SK-N-SH (cell line): ENCODE data around the gene IZUMO4. TPM values are rescaled to one million over a fixed set of nuclear protein-coding genes. Genes with fewer than 3 reads are reported as not detected.

Source experiments
- CTCF ChIA-PET: fragments of 300-600, 350-600 bp; formaldehyde crosslinking; extraction: SDS; loops from one replicate; lab custom pipeline; 2021; lab: Yijun Ruan, JAX
- POLR2A ChIA-PET: fragments of 350-600 bp; sonication (Branson Sonifier 250); formaldehyde crosslinking; extraction: SDS; loops from one replicate; lab custom pipeline; 2020; ENCODE audit warnings: antibody characterized with exemption, inconsistent platforms; lab: Yijun Ruan, JAX
- DNase-seq: peaks from one replicate; pipeline ENCODE4 v3.0.0; 2012
- H2AFZ ChIP-seq: fragments of 200-600 bp; sonication (generic); 2 replicates; pipeline ENCODE4 v1.8.1; 2016; ENCODE audit warnings: antibody characterized with exemption, mild to moderate bottlenecking, low read depth
- H3F3A ChIP-seq: fragments of 200-600 bp; sonication (generic); replicated peaks from 2 replicates; pipeline ENCODE3; 2016; ENCODE audit warnings: antibody characterized with exemption, mild to moderate bottlenecking; ENCODE audit not compliant: insufficient read depth
- H3K27ac ChIP-seq, 2 experiments: fragments of 200-500 bp in 1 of 2; fragments of 200-600 bp in 1 of 2; sonication (Bioruptor generic) in 1 of 2; sonication (generic), shearing (Covaris generic) in 1 of 2; 2 replicates each; pipeline versions ENCODE4 v1.5.1 to v1.6.1; 2014 to 2016; ENCODE audit warnings: low read depth in 2 of 2, inconsistent platforms in 1 of 2, low read length in 1 of 2, mild to moderate bottlenecking in 1 of 2, mixed read lengths in 1 of 2
- H3K27me3 ChIP-seq: fragments of 200-600 bp; sonication (generic), shearing (Covaris generic); 2 replicates; pipeline ENCODE4 v1.6.1; 2016; ENCODE audit warnings: mixed run types; ENCODE audit not compliant: insufficient read depth
- H3K36me3 ChIP-seq, 2 experiments: fragments of 200-500 bp in 1 of 2; fragments of 200-600 bp in 1 of 2; sonication (Bioruptor generic) in 1 of 2; sonication (generic) in 1 of 2; replicated peaks in 1 of 2; 2 replicates each; pipeline versions ENCODE3 to v1.5.1; 2014 to 2016; ENCODE audit warnings: low read length in 1 of 2, mild to moderate bottlenecking in 1 of 2; ENCODE audit not compliant: insufficient read depth in 2 of 2, control insufficient read depth in 1 of 2
- H3K4me1 ChIP-seq, 2 experiments: fragments of 200-500 bp in 1 of 2; fragments of 200-600 bp in 1 of 2; sonication (Bioruptor generic) in 1 of 2; sonication (generic), shearing (Covaris generic) in 1 of 2; 2 replicates each; pipeline versions ENCODE4 v1.5.1 to v1.6.1; 2014 to 2016; ENCODE audit warnings: low read depth in 1 of 2, low read length in 1 of 2, mixed run types in 1 of 2; ENCODE audit not compliant: insufficient read depth in 2 of 2, control insufficient read depth in 1 of 2
- H3K4me2 ChIP-seq: fragments of 200-600 bp; sonication (generic), shearing (Covaris generic); 2 replicates; pipeline ENCODE4 v1.6.1; 2017; ENCODE audit warnings: mixed run types
- H3K4me3 ChIP-seq, 2 experiments: fragments of 200-500 bp in 1 of 2; fragments of 200-600 bp in 1 of 2; sonication (Bioruptor generic) in 1 of 2; sonication (generic), shearing (Covaris generic) in 1 of 2; 2 replicates each; pipeline versions ENCODE4 v1.5.1 to v1.8.1; 2014 to 2016; ENCODE audit warnings: low read depth in 2 of 2, inconsistent platforms in 1 of 2, low read length in 1 of 2, mild to moderate bottlenecking in 1 of 2, mixed read lengths in 1 of 2, moderate library complexity in 1 of 2
- H3K79me2 ChIP-seq: fragments of 200-600 bp; sonication (generic); 2 replicates; pipeline ENCODE4 v1.8.1; 2017; ENCODE audit warnings: mild to moderate bottlenecking; ENCODE audit not compliant: insufficient read depth
- H3K9ac ChIP-seq: fragments of 200-600 bp; sonication (generic); 2 replicates; pipeline ENCODE4 v1.6.1; 2017; ENCODE audit warnings: mixed run types
- H3K9me2 ChIP-seq: fragments of 200-600 bp; sonication (generic); 2 replicates; pipeline ENCODE4 v1.6.1; 2017; ENCODE audit warnings: mixed run types
- H3K9me3 ChIP-seq: fragments of 200-600 bp; sonication (generic); 2 replicates; pipeline ENCODE4 v1.6.1; 2017; ENCODE audit warnings: mixed run types, mild to moderate bottlenecking, moderate library complexity
- H4K20me1 ChIP-seq: fragments of 200-600 bp; sonication (generic); 2 replicates; pipeline ENCODE4 v1.6.1; 2017; ENCODE audit warnings: mild to moderate bottlenecking, mixed run types; ENCODE audit not compliant: insufficient read depth
- ELF1 ChIP-seq: IDR thresholded peaks from 2 replicates; pipeline ENCODE4 v1.4.0; 2012
- EP300 ChIP-seq, 2 experiments: IDR thresholded peaks; 2 replicates each; pipeline versions ENCODE4 v1.4.0 to v1.6.1; 2012; ENCODE audit warnings: borderline replicate concordance in 1 of 2, low read depth in 1 of 2, low read length in 1 of 2
- GATA2 ChIP-seq: sonication (generic); formaldehyde crosslinking; IDR thresholded peaks from 2 replicates; pipeline ENCODE4 v1.5.0; 2020; ENCODE audit warnings: mild to moderate bottlenecking, missing genetic modification reagents
- JUND ChIP-seq: IDR thresholded peaks from 2 replicates; pipeline ENCODE4 v1.4.0; 2012
- NRF1 ChIP-seq: IDR thresholded peaks from 2 replicates; pipeline ENCODE4 v1.6.1; 2012; ENCODE audit warnings: low read depth, mild to moderate bottlenecking, low read length
- RFX5 ChIP-seq: IDR thresholded peaks from 2 replicates; pipeline ENCODE4 v1.6.1; 2012; ENCODE audit warnings: mild to moderate bottlenecking, improper control_type of control experiment, low read length
- TEAD4 ChIP-seq: IDR thresholded peaks from 2 replicates; pipeline ENCODE4 v1.4.0; 2012; ENCODE audit warnings: mild to moderate bottlenecking, borderline replicate concordance; ENCODE audit not compliant: insufficient read depth
- WGBS: methylation state at CpG from one replicate; pipeline ENCODE4 v1.1.6; 2017; ENCODE audit warnings: low lambda C conversion rate; 5-methylcytosine and 5-hydroxymethylcytosine counted together
- polyA plus RNA-seq, 3 experiments: library from polyadenylated mRNA; depleted of rRNA; stranded (reverse); fragments of >200 nt; gene quantifications; 2 replicates each; pipeline ENCODE4 v1.2.3, GENCODE V29; 2012
- TF ChIP-seq, protein P1 (sequence below): IDR thresholded peaks from 2 replicates; pipeline ENCODE4; 2012
- TF ChIP-seq, protein P2 (sequence below): IDR thresholded peaks from 2 replicates; pipeline ENCODE4 v1.6.1; 2012; ENCODE audit warnings: mild to moderate bottlenecking, low read depth, low read length, moderate library complexity
- TF ChIP-seq, protein P3 (sequence below): fragments of 150-350 bp; IDR thresholded peaks from 2 replicates; pipeline ENCODE4 v1.6.1; 2016; ENCODE audit warnings: mild to moderate bottlenecking, low read depth, low read length

The IZUMO4 gene
- polyA plus RNA-seq, 1 of the 3 experiments (the other 2 are of a cell fraction): 4.6 TPM

DNA sequence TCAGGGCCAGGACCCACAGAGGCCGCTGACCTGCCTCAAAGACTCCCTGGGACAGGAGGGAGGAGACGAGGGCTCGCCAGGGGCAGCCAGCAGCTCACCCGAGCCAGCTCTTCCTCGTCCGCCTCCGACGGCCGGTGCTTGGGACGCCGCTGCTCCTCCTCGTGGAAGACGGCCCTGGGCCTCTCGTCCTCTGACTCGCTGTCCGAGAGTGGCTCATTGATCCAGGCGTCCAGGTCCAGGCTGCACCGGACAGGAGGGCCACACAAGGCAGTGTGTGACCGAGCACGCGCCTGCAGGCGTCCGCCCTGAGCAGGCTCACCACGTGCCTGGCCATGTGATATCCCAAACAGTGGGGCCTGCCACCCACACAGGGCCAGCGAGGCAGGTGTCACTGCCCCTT, 19.8 kb downstream of the IZUMO4 start:
- ChIA-PET CTCF (interaction anchor here (1.7 kb wide), 1 partner anchor 12 kb away, joined by 5 read pairs; no protein-coding TSS in a partner anchor), POLR2A (no interaction called here)
- 95% methylated on average over 23 of the region's 25 CpGs for WGBS

More for the DNA sequence above, 19.8 kb downstream of the IZUMO4 start:
- H3K4me3 ChIP-seq: no peak overlapping the region
- no peak overlapping the region for H3K9ac ChIP-seq
- no peak overlapping the region for H3K27ac ChIP-seq
- H3F3A ChIP-seq: no peaks in the 10 kb centered on the region
- no peaks in the 10 kb centered on the region; the same call in none of the 2 replicates for H4K20me1 ChIP-seq
- H3K27me3 ChIP-seq: no peaks in the 10 kb centered on the region
- peaks cover 9 to 91% of the 10 kb centered on the region in 2 experiments for H3K36me3 ChIP-seq
- no peaks in the 10 kb centered on the region for H3K4me1 ChIP-seq
- no peak for DNase-seq
- H3K79me2 ChIP-seq: peaks cover 6% of the 10 kb centered on the region; the same call in 1 of the 2 replicates
- TF ChIP-seq, protein P1, sequence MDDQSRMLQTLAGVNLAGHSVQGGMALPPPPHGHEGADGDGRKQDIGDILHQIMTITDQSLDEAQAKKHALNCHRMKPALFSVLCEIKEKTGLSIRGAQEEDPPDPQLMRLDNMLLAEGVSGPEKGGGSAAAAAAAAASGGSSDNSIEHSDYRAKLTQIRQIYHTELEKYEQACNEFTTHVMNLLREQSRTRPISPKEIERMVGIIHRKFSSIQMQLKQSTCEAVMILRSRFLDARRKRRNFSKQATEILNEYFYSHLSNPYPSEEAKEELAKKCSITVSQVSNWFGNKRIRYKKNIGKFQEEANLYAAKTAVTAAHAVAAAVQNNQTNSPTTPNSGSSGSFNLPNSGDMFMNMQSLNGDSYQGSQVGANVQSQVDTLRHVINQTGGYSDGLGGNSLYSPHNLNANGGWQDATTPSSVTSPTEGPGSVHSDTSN: no peak
- TF ChIP-seq EP300 (IDR thresholded peaks at IDR 0.05; ENCODE audit: borderline replicate concordance in 1 of 2, low read depth in 1 of 2, low read length in 1 of 2) (no peak), JUND (no peak), NRF1 (no peak), GATA2 (CRISPR knock-in tag) (no peak), TEAD4 (no peak), ELF1 (no peak), RFX5 (no peak)
- TF ChIP-seq, protein P2, sequence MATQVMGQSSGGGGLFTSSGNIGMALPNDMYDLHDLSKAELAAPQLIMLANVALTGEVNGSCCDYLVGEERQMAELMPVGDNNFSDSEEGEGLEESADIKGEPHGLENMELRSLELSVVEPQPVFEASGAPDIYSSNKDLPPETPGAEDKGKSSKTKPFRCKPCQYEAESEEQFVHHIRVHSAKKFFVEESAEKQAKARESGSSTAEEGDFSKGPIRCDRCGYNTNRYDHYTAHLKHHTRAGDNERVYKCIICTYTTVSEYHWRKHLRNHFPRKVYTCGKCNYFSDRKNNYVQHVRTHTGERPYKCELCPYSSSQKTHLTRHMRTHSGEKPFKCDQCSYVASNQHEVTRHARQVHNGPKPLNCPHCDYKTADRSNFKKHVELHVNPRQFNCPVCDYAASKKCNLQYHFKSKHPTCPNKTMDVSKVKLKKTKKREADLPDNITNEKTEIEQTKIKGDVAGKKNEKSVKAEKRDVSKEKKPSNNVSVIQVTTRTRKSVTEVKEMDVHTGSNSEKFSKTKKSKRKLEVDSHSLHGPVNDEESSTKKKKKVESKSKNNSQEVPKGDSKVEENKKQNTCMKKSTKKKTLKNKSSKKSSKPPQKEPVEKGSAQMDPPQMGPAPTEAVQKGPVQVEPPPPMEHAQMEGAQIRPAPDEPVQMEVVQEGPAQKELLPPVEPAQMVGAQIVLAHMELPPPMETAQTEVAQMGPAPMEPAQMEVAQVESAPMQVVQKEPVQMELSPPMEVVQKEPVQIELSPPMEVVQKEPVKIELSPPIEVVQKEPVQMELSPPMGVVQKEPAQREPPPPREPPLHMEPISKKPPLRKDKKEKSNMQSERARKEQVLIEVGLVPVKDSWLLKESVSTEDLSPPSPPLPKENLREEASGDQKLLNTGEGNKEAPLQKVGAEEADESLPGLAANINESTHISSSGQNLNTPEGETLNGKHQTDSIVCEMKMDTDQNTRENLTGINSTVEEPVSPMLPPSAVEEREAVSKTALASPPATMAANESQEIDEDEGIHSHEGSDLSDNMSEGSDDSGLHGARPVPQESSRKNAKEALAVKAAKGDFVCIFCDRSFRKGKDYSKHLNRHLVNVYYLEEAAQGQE: no peak
- TF ChIP-seq, protein P3, sequence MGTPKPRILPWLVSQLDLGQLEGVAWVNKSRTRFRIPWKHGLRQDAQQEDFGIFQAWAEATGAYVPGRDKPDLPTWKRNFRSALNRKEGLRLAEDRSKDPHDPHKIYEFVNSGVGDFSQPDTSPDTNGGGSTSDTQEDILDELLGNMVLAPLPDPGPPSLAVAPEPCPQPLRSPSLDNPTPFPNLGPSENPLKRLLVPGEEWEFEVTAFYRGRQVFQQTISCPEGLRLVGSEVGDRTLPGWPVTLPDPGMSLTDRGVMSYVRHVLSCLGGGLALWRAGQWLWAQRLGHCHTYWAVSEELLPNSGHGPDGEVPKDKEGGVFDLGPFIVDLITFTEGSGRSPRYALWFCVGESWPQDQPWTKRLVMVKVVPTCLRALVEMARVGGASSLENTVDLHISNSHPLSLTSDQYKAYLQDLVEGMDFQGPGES: no peak
- H3K9me2 ChIP-seq: no peaks in the 10 kb centered on the region
- H2AFZ ChIP-seq: no peak overlapping the region
- H3K4me2 ChIP-seq: no peak overlapping the region
- no peaks in the 10 kb centered on the region for H3K9me3 ChIP-seq
